HG03139 (cell line): ENCODE results near the gene SELENOH.
A peak's percentile ranks its signal among the peaks of the same experiment; 100 is the strongest.
"Not testable (repeated sequence)": the region's sequence is repeated elsewhere in the genome, so short reads cannot be mapped to it uniquely, and the experiment has no call there.

Experiments used
- ATAC-seq: cut with Tn5 transposase; IDR thresholded peaks from one replicate; pipeline ENCODE4 v1.9.1; 2021; ENCODE audit not compliant: unreplicated experiment

Gene SELENOH

DNA sequence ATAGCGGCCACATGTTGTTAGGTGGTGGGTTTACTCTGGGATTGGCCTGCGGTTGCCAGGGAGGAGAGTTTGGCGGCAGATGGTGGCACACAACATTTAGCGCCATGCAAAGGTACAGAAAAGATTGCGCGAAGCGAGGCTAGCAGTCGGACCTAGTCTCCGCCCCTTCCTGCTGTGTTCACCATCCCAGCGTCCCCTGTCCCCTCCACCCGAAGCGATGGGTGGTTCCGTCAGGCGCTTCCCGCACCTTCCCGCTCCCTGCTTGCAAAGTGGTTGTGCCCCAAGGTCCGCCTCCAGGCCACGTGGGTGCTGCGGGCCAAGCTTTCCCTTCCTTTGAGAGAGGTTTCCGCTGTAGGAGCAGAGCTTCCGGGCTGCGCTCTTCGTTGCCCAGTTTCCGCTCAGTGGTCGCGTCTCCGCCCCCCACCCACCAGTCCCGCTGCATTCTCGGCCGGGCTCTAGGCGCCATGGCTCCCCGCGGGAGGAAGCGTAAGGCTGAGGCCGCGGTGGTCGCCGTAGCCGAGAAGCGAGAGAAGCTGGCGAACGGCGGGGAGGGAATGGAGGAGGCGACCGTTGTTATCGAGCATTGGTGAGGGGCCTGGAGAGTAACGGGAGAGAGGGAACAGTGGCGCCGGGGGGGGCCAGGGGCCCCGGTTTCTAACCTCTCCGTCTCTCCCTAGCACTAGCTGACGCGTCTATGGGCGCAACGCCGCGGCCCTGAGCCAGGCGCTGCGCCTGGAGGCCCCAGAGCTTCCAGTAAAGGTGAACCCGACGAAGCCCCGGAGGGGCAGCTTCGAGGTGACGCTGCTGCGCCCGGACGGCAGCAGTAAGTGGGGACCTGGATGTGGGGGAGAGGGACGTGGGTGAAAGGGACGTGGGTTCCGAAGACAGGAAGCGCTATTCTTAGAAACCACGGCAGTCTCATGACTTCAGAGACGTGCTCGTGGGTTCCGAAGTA, at the start of gene SELENOH:
SELENOH (plus strand) TSS at position 360 of the 955 bp plus-strand sequence; CDS start at position 465, 105 bp downstream.
- ATAC-seq, result peak; percentile 90

GRCh38 chr11:57698843-57699365, 42.4 kb upstream of the SELENOH start:
- no peak for ATAC-seq

DNA sequence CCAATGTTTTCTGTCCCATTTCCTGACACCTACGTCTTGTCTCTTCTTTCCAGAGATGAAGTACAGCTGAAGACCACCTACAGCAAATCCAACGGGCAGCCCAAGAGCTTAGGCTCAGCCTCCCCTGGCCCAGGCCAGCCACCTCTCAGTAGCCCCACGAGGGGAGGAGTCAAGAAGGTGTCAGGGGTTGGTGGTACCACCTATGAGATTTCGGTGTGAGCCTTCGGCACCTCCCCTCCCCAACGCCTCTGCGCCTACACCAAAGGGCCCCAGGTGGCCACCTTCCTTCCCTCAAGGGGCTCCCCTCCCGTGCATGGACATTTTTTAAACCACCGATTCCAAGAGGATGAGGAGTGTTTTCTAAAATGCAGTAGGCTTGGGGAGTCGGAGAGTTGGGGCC, 41.5 kb upstream of the SELENOH start:
- ATAC-seq, result no peak

DNA sequence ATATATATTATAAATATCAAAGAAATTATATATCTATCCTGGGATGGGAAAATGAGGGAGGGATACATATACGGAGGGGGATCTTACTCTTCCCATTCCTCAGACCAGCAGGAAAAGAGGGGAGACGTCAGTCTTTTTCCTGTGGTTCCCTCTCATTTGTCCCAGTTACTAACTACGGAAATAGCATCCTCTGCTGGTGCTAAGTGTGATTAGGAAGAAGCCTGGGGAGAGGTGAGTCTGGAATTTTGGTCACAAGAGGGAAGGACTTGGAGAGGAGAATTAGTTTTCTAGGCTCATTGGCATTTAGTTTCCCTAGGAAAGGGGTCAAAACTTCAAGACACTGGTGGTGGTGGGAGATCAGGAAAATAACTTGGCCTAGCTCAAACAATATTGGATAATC, 40.9 kb upstream of the SELENOH start:
- ATAC-seq, result no peak

DNA sequence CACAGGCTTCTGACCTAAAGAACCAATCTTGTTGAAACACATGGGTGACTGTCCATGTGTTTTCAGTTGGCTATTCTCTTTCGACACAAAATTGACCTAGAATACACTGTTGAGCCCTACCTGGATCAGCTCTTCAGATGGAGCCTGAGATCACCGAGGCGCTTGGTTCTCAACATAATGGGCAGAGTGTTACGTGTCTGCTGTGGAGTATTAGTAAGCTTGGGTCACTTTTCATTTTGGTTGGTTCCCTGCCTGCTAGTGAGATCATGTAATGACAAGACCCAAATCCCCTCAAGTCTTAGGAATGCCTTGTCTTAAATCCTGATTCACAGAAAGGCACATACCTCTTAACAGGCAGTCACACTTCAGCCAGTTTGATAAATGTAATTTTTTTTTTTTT, 38.0 kb upstream of the SELENOH start:
- no peak for ATAC-seq

DNA sequence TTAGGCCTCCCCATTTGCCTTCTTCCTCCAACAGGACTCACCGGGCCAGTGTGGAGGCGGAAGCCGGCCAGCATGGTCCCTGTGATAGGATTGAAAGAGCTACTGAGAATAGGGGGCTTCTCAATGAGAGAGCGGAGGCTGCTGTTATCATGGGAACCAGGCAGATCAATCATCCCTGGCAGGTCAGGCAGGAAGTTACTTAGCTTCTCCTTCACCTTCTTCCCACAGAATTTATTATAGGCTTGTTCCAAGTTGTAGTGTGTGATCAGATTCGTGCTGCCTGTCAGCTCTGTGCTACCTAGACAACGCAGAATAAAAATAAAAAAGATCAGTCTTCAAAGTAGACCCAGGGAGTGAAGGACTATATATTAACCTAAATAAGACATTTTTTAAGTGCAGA, 36.4 kb upstream of the SELENOH start:
- no peak for ATAC-seq

DNA sequence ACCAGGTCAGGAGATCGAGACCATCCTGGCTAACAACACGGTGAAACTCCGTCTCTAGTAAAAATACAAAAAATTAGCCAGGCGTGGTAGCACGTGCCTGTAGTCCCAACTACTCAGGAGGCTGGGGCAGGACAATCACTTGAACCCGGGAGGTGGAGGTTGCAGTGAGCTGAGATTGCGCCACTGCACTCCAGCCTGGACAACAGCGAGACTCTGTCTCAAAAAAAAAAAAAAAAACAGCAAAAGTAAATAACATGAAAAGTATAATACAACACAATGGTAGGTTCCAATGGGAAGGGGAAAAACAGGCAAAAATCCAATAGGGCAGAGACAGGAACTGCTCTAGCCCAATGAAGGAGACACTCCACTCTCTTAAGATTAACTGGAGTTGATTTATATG, 35.9 kb upstream of the SELENOH start:
- not testable (repeated sequence) for ATAC-seq

GRCh38 chr11:57709802-57710367, 31.4 kb upstream of the SELENOH start:
- ATAC-seq, result no peak

DNA sequence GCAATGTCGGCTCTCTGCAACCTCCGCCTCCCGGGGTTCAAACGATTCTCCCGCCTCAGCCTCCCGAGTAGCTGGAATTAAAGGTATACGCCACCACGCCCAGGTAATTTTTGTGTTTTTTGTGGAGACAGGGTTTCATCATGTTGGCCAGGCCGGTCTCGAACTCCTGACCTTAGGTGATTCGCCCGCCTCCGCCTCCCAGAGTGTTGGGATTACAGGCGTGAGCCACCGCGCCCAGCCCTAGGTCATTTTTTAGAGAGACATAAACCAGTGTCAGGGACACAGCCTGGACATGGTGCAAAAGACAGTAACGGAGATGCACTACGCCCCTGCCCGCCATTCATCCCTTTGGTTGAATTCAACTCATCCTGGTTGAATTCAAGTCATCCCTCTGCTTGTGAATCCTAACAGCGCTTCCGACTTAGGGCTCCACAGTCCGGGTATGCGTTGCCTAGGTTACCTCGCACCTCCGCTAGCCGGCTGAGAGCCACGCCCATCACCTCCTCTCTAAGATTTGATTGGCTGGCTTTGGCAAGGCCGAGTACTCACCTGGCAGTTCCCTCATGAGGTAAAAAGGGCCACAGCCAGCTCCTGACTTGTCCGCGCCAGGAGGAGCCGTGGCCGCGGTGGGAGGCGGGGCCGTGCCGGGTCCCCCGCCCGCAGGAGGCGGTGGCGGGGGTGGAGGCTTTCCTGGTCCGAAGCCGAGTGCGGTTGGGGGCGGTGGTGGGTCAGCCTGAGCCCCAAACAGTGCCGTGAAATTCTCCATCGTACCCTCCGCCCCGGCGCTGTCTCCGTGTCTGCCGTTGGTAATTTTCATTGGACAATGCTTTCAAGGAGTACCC, 29.7 kb upstream of the SELENOH start, which contains the start of gene MED19:
MED19 (minus strand) TSS at position 802 of the 842 bp plus-strand sequence; CDS start at position 766, 36 bp downstream.
- ATAC-seq, result peak; percentile 33

DNA sequence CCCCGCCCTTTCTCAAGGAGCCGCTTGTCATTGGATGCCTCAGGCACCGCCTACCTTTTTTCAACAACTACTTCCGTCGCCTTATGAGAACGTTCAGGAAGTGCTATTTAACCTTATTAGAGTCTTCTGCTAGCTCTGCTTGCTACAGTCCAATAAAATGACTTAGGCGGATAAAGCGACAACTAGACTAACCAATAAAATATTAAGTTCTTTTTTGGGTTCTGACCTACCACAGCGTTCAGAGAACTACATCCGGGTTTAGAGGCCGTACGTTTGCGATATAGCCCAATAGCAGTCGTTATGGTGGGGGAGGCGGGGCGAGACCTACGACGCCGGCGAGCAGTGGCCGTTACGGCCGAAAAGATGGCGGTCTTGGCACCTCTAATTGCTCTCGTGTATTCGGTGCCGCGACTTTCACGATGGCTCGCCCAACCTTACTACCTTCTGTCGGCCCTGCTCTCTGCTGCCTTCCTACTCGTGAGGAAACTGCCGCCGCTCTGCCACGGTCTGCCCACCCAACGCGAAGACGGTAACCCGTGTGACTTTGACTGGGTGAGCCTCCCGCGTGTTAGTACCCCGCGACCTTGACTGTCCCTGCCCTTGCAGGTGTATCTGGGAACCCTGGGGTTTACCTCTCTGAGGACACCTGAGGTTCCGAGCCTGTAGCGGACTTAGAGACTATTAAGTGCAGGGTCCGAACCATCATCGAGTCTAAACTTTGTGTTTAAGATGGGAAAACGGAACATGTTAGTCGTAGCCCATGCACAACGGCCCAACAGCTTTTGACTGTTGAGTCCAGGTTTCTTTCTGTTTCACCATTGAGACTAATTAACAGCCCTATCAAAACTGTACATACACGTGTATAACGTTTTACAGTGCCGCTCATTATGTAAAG, 28.8 kb upstream of the SELENOH start, which contains the start of gene TMX2:
TMX2 (plus strand) TSS at position 338 of the 895 bp plus-strand sequence; CDS start at position 364, 26 bp downstream.
- ATAC-seq, result peak; percentile 91

DNA sequence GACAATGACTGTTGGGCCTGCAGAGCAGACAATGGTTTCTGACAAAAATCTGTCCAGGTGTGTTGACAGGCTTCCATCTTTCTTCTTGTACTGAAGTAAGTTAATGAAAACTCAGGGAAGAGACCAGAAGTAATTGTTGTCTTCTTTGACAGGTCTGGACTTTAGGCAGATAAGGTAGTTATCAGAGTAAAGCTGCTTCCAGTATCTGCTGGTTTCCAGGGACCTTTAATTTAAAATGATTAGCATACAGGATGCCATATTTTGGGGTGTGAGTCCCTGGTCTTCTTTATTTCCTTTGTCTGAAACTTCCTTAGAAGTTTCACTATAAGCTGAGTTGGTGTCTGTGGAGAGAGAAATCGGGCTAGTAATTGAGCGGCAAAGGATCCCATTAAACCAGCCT, 27.5 kb upstream of the SELENOH start:
- no peak for ATAC-seq

DNA sequence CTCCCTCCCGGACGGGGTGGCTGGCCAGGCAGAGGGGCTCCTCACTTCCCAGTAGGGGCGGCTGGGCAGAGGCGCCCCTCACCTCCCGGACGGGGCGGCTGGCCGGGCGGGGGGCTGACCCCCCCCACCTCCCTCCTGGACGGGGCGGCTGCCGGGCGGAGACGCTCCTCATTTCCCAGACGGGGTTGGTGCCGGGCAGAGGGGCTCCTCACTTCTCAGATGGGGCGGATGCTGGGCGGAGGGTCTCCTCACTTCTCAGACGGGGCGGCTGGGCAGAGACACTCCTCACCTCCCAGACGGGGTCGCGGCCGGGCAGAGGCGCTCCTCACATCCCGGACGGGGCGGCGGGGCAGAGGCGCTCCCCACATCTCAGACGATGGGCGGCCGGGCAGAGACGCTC, 24.6 kb upstream of the SELENOH start:
- not testable (repeated sequence) for ATAC-seq

- ATAC-seq, result no peak
Measured at GRCh38 chr11:57727185-57727584, 14.1 kb upstream of the SELENOH start.

- no peak for ATAC-seq
Measured at GRCh38 chr11:57728829-57729228, 12.5 kb upstream of the SELENOH start.

DNA sequence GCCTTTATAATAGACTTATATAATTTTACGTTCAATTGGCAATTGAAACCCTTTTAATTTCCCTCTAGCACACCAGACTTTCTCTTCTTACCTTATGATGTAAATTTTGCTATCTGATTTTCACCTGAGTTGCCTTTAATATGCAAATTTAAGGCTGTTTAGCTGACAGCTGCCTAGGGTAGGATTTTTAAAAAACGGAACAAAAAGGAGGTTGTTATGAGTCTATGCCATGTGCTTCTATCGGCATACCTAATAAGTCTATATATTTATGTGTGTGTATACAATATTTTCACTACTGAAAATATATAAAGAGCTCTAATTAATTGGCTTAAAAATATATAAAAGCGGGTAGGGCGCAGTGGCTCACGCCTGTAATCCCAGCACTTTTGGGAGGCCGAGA, 11.8 kb upstream of the SELENOH start:
- ATAC-seq, result no peak

DNA sequence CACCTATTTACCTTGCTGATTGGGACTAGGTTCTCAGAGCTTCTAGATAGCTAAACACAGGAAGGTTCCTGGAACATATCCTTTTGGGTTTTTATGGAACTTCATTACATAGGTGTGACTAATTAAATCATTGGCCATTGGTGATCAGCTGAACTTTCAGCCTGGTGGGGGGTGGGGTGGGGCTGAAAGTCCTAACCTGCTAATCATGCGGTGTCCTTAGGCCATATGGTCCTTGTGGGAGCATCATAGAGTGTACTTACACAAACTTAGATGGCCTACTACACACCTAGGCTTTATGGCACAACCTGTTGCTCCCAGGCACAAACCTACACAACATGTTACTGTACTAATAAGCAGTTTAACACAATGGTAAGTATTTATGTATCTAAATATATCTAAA, 8.6 kb upstream of the SELENOH start:
- ATAC-seq, result no peak

DNA sequence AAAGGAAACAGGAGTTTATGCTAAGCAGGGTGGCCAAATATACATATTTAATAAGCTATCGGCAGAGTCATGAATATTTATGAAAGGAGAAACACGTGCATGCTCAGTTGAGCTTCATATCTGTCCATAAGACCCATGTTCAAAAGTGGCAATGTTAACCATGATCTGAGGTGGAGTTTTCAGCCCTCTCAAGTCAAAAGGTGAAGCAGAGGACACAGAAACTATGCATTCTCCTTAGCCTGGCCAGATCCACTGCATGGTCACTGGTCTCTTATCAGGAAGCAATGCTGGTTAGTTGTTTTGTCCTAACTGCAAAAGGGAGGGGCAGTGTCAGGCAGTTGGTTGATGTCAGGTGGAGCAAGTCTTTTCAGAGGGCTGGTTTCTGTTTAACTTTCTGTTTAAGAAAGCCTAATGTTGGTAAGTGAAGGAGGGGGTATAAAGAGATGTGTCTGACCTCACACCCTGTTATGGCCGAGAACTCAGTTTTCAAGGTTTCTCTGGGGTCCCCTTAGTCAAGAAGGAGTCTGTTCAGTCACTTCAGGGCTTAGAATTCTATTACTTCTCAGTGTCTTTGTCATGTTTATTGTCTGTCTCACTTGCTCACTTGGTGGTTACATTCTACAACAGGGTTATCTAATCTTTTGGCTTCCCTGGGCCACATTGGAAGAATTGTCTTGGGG, 5.5 kb upstream of the SELENOH start:
- ATAC-seq, result no peak

GRCh38 chr11:57742087-57742452, 779 bp downstream of the SELENOH start:
- ATAC-seq, result no peak

DNA sequence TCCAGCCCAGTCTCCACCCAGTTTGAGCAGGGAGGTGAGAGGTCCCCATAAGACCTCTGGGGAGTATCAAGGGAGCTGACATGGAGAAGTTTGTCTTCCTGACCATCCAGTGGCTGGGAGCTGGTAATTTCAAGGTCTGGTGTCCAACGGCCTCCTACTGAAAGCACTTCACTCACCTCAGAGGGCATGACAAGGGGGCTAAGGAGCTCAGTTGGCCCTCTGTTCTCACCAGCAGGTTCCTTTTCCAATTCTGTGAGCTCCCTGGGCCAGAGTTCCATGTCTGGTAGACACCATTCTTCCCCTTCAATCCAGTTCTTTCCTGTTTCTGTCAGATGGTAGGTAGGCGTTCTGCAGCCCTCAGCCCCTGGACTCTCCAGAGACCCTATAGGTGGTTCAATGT, 3.1 kb downstream of the SELENOH start:
- no peak for ATAC-seq
